Prostate gland (tissue), 2 donors: Measurements from ENCODE around the gene EXD2. TPM values are rescaled to one million over a fixed set of nuclear protein-coding genes. Genes with fewer than 3 reads are reported as not detected.
"Not testable (repeated sequence)": the region's sequence is repeated elsewhere in the genome, so short reads cannot be mapped to it uniquely, and the experiment has no call there.

Source experiments
- DNase-seq: peaks from one replicate; pipeline ENCODE4 v3.0.0-alpha.2; 2019; ENCODE audit warnings: low spot score
- H3K27ac ChIP-seq, 2 donors: fragments of 200-600 bp; sonication (generic); 2 replicates each; pipeline ENCODE4 v1.5.1; 2017 to 2019
- H3K27me3 ChIP-seq: fragments of 200-600 bp; sonication (generic); replicated peaks from 2 replicates; pipeline ENCODE4 v1.5.1; 2019; ENCODE audit not compliant: insufficient read depth
- H3K36me3 ChIP-seq, 2 donors: fragments of 200-600 bp; sonication (generic); 1 replicate in 1 of 2; 2 replicates in 1 of 2; pipeline versions ENCODE4 v1.5.1 to v1.8.1; 2017 to 2019
- H3K4me1 ChIP-seq: fragments of 200-600 bp; sonication (generic); replicated peaks from 2 replicates; pipeline ENCODE4 v1.5.1; 2019
- H3K4me3 ChIP-seq, 2 donors: fragments of 200-600 bp; sonication (generic); 2 replicates each; pipeline ENCODE4 v1.5.1; 2017 to 2019
- H3K9me3 ChIP-seq: fragments of 200-600 bp; sonication (generic); 2 replicates; pipeline ENCODE4 v1.5.1; 2017
- POLR2A ChIP-seq: fragments of 450-650 bp; IDR thresholded peaks from one replicate; pipeline ENCODE4 v1.6.1; 2016; ENCODE audit warnings: antibody characterized with exemption, mild to moderate bottlenecking
- POLR2AphosphoS5 ChIP-seq: sonication (generic); formaldehyde crosslinking; IDR thresholded peaks from one replicate; pipeline ENCODE4 v1.6.1; 2017; ENCODE audit warnings: antibody characterized with exemption
- WGBS: methylation state at CpG from one replicate; pipeline ENCODE4 v1.1.5; 2018; 5-methylcytosine and 5-hydroxymethylcytosine counted together
- intact Hi-C: fragments of 100-400 bp; cut with DNase I; formaldehyde crosslinking; loops from one replicate; pipeline ENCODE4 v1.14.2; 2022
- total RNA-seq, 2 donors: library from RNA; depleted of rRNA; stranded (reverse); fragments of >200 nt; gene quantifications; one replicate each; pipeline ENCODE4 v1.1.0, GENCODE V29; 2016
- TF ChIP-seq, protein P1 (sequence below), 4 experiments: fragments of 200-600 bp in 2 of 4; fragments of 450-650 bp in 2 of 4; sonication (generic) in 2 of 4; IDR thresholded peaks; 1 replicate in 3 of 4; 2 replicates in 1 of 4; pipeline ENCODE4 v1.5.1; 2016 to 2019; ENCODE audit warnings: antibody characterized with exemption in 4 of 4, mild to moderate bottlenecking in 2 of 4, moderate library complexity in 2 of 4

EXD2 gene
- total RNA-seq, 2 donors from 2014 or later: 22.7 to 25.3 TPM

DNA sequence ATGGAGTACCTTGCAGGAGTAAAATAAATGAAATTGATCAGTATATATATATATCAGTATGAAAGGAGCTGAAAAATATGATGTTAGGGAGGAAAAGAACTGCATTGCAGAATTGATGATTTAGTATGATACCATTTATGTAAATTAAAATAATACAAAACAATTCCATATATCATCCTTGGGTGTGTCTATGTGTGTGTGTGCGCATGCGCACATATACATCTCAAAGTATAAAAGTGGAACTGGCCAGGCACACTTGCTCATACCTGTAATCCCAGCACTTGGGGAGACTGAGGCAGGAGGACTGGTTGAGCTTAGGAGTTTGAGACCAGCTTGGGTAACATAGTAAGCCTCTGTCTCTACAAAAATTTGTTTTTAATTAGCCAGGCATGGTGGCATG lies 84.0 kb downstream of the EXD2 start:
- no peak for DNase-seq
- 97% methylated on average over 2 of the region's 2 CpGs for WGBS
- no peaks in the 10 kb centered on the region for H3K4me1 ChIP-seq
- intact Hi-C loops: no loop called here
- no peaks in the 10 kb centered on the region for H3K36me3 ChIP-seq
- H3K9me3 ChIP-seq: no peaks in the 10 kb centered on the region
- TF ChIP-seq, protein P1, sequence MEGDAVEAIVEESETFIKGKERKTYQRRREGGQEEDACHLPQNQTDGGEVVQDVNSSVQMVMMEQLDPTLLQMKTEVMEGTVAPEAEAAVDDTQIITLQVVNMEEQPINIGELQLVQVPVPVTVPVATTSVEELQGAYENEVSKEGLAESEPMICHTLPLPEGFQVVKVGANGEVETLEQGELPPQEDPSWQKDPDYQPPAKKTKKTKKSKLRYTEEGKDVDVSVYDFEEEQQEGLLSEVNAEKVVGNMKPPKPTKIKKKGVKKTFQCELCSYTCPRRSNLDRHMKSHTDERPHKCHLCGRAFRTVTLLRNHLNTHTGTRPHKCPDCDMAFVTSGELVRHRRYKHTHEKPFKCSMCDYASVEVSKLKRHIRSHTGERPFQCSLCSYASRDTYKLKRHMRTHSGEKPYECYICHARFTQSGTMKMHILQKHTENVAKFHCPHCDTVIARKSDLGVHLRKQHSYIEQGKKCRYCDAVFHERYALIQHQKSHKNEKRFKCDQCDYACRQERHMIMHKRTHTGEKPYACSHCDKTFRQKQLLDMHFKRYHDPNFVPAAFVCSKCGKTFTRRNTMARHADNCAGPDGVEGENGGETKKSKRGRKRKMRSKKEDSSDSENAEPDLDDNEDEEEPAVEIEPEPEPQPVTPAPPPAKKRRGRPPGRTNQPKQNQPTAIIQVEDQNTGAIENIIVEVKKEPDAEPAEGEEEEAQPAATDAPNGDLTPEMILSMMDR (IDR thresholded peaks at IDR 0.05): no peak
- no peak for TF ChIP-seq POLR2AphosphoS5
- no peak for TF ChIP-seq POLR2A
- no peak overlapping the region for H3K27ac ChIP-seq
- no peak overlapping the region for H3K4me3 ChIP-seq
- no peaks in the 10 kb centered on the region for H3K27me3 ChIP-seq

DNA sequence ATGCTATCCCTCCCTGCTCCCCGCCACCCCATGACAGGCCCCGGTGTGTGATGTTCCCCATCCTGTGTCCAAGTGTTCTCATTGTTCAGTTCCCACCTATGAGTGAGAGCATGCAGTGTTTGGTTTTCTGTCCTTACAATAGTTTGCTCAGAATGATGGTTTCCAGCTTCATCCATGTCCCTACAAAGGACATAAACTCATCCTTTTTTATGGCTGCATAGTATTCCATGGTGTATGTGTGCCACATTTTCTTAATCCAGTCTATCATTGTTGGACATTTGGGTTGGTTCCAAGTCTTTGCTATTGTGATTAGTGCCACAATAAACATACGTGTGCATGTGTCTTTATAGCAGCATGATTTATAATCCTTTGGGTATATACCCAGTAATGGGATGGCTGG lies 86.1 kb downstream of the EXD2 start:
- H3K4me3 ChIP-seq, H3K36me3 ChIP-seq, H3K4me1 ChIP-seq, H3K27me3 ChIP-seq, intact Hi-C loops, H3K9me3 ChIP-seq, DNase-seq, H3K27ac ChIP-seq: not testable (repeated sequence)
- 94% methylated on average over 3 of the region's 3 CpGs for WGBS

DNA sequence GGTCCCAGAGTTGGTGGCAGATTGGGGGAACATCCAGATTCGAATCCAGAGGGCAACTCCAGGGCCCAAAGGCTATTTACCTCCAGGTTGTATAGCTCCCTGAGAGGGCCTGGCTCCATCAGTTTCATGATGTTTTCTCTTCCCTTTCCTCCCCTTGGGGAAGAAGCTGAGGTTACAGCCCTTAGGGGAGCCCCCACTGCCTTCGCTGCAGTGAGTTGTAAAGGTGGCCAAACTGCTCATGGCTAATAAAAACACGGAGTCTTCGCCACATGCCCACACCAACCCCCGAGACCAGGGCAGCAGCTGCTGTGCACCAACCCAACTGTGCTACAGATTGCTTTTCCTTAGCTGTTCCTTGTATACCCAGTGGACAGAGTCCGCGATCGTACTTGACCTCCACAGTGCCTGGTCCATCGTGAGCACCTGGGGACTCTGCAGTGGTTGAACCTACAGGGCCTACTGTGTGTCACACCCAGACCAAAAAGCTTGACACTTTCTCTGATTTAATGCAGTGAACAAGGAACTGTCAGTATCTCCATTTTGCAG lies 89.5 kb downstream of the EXD2 start:
- H3K27me3 ChIP-seq: no peaks in the 10 kb centered on the region
- TF ChIP-seq POLR2AphosphoS5 (no peak), POLR2A (no peak)
- TF ChIP-seq, protein P1 (IDR thresholded peaks at IDR 0.05): no peak

DNA sequence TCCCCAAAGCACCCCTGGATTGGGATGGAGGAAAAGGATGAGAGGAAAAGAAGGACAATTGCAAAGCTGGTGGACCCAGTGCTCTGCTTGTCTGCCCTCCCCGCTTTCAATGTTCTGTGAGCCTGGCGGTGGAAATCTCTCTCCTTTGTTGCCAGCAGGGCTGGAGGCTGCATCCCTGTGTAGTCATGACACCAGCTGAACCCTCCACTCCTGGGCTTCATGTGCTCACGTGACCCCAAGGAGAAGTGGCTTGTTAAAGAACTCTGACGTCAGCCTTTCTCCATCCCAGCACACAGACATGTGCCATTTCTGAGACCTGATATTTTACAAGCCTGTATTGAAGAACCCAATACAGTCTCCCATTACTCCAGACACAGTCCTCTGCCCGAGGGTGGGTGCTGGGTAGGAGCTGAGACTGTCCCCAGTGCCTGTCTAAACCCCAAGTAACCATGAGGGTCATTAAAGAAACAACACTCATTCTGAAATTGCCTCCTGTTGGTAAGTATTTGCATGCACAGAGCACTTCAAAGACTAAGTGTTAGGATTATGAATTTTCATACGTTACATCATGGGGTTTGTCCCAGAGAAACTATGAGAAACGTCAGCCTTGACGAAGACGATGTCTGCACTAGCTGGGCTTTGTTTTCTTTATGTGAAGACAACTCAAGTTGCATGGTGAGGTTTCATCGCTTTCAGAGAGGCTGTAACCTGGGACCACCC lies 90.3 kb downstream of the EXD2 start:
- 78% methylated on average over 10 of the region's 10 CpGs for WGBS

More for the DNA sequence above, 89.5 kb downstream of the EXD2 start:
- Histone ChIP-seq H3K4me1 (no peaks in the 10 kb centered on the region), H3K4me3 (no peak overlapping the region), H3K9me3 (no peaks in the 10 kb centered on the region), H3K36me3 (no peaks in the 10 kb centered on the region), H3K27ac (no peak overlapping the region)
- WGBS: 88% methylated on average over 9 of the region's 9 CpGs
- no peak for DNase-seq
- intact Hi-C loops: no loop called here

DNA sequence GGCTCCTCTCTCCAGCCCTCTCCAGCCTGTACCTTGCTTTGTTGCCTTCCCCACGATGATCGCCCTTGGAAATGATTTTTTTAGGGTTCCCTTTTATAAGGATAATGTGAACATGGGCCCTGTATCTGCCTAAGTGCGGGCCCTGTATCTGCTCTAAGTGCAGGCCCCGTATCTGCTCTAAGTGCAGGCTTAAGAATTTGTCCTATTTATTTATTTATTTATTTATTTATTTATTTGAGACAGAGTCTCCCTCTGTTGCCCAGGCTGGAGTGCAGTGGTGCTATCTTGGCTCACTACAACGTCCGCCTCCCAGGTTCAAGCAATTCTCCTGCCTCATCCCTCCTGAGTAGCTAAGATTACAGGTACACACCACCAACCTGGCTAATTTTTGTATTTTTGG lies 91.2 kb downstream of the EXD2 start:
- TF ChIP-seq POLR2AphosphoS5: no peak
- TF ChIP-seq POLR2A: no peak
- TF ChIP-seq, protein P1 (IDR thresholded peaks at IDR 0.05): no peak
- intact Hi-C loops: no loop called here
- H3K27me3 ChIP-seq: no peaks in the 10 kb centered on the region
- no peak overlapping the region for H3K27ac ChIP-seq
- no peak for DNase-seq
- no peak overlapping the region for H3K4me3 ChIP-seq
- WGBS: 95% methylated on average over 6 of the region's 6 CpGs
- H3K4me1 ChIP-seq: no peaks in the 10 kb centered on the region
- H3K9me3 ChIP-seq: no peaks in the 10 kb centered on the region
- no peaks in the 10 kb centered on the region for H3K36me3 ChIP-seq

More for the DNA sequence above, 90.3 kb downstream of the EXD2 start:
- TF ChIP-seq, protein P1 (IDR thresholded peaks at IDR 0.05): no peak
- no peak for TF ChIP-seq POLR2A
- TF ChIP-seq POLR2AphosphoS5: no peak
- no peak overlapping the region for H3K27ac ChIP-seq
- no peaks in the 10 kb centered on the region for H3K4me1 ChIP-seq
- H3K4me3 ChIP-seq: no peak overlapping the region
- H3K27me3 ChIP-seq: no peaks in the 10 kb centered on the region
- DNase-seq: no peak
- no peaks in the 10 kb centered on the region for H3K9me3 ChIP-seq
- intact Hi-C loops: no loop called here
- no peaks in the 10 kb centered on the region for H3K36me3 ChIP-seq
